Endothelial cell of umbilical vein (primary cell): ENCODE data around the gene FIS1.

Experiments
- EZH2 ChIP-seq: IDR thresholded peaks from 2 replicates; pipeline ENCODE4 v1.6.1; 2012; ENCODE audit warnings: borderline replicate concordance, low read depth, mild to moderate bottlenecking, moderate library complexity, low read length, inconsistent platforms; ENCODE audit not compliant: severe bottlenecking
- FOS ChIP-seq: IDR thresholded peaks from 2 replicates; pipeline ENCODE4 v1.6.1; 2011; ENCODE audit warnings: mild to moderate bottlenecking, low read length, moderate library complexity, borderline replicate concordance; ENCODE audit not compliant: insufficient read depth
- GATA2 ChIP-seq: IDR thresholded peaks from 2 replicates; pipeline ENCODE4 v1.7.0; 2011; ENCODE audit warnings: low read depth, mild to moderate bottlenecking, moderate library complexity, mixed read lengths, low read length; ENCODE audit not compliant: insufficient read length, insufficient read depth
- JUN ChIP-seq: IDR thresholded peaks from 2 replicates; pipeline ENCODE4 v1.6.1; 2011; ENCODE audit warnings: borderline replicate concordance, low read depth; ENCODE audit not compliant: insufficient read length, insufficient read depth
- MYC ChIP-seq: IDR thresholded peaks from one replicate; pipeline ENCODE4 v1.6.1; 2011; ENCODE audit warnings: mild to moderate bottlenecking, low read depth, low read length
- POLR2A ChIP-seq: IDR thresholded peaks from 2 replicates; pipeline ENCODE4 v1.6.1; 2012; ENCODE audit warnings: low read depth, mild to moderate bottlenecking, control low read depth, low read length
- POLR2AphosphoS5 ChIP-seq: IDR thresholded peaks from 2 replicates; pipeline ENCODE4 v1.6.1; 2012; ENCODE audit warnings: low read depth, mild to moderate bottlenecking, control low read depth, low read length, moderate library complexity; ENCODE audit not compliant: insufficient read depth
- TF ChIP-seq, protein P1 (sequence below), 2 donors: IDR thresholded peaks; 1 replicate in 1 of 2; 2 replicates in 1 of 2; pipeline ENCODE4 v1.5.1; 2011; ENCODE audit warnings: low read length in 2 of 2, mild to moderate bottlenecking in 2 of 2, moderate library complexity in 2 of 2, control low read depth in 1 of 2, inconsistent platforms in 1 of 2, low read depth in 1 of 2; ENCODE audit not compliant: insufficient read depth in 1 of 2; ENCODE audit errors: extremely low read depth in 1 of 2
- TF ChIP-seq, protein P2 (sequence below): IDR thresholded peaks from 2 replicates; pipeline ENCODE4 v1.6.1; 2011; ENCODE audit not compliant: insufficient read depth, insufficient read length

DNA sequence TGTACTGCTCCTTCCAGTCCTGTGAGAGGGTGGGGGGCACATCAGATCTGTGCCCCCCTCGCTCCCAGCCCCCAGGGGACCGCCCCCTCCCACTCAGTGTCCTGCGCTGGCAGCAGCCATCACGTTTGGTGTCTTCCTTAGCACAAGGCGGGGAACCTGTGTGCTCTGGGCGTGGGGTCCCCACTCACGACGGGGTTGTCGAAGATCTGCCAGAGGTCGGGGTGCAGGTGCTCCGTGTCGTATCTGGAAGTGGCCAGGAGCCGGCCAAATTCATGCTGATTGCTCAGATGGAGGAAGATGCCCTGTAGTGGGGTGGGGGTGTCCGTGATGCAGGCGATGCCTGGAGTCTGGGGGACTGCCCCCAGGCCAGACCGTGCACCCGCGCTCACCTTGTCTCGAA is 34.7 kb downstream of the FIS1 start:
- TF ChIP-seq, protein P1, sequence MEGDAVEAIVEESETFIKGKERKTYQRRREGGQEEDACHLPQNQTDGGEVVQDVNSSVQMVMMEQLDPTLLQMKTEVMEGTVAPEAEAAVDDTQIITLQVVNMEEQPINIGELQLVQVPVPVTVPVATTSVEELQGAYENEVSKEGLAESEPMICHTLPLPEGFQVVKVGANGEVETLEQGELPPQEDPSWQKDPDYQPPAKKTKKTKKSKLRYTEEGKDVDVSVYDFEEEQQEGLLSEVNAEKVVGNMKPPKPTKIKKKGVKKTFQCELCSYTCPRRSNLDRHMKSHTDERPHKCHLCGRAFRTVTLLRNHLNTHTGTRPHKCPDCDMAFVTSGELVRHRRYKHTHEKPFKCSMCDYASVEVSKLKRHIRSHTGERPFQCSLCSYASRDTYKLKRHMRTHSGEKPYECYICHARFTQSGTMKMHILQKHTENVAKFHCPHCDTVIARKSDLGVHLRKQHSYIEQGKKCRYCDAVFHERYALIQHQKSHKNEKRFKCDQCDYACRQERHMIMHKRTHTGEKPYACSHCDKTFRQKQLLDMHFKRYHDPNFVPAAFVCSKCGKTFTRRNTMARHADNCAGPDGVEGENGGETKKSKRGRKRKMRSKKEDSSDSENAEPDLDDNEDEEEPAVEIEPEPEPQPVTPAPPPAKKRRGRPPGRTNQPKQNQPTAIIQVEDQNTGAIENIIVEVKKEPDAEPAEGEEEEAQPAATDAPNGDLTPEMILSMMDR (IDR thresholded peaks at IDR 0.05; ENCODE audit: extremely low read depth in 1 of 2, insufficient read depth in 1 of 2, low read depth in 1 of 2, low read length in 2 of 2): no peak
- TF ChIP-seq POLR2AphosphoS5 (no peak), EZH2 (no peak), POLR2A (no peak), MYC (no peak), JUN (no peak), GATA2 (no peak), FOS (no peak)
- TF ChIP-seq, protein P2, sequence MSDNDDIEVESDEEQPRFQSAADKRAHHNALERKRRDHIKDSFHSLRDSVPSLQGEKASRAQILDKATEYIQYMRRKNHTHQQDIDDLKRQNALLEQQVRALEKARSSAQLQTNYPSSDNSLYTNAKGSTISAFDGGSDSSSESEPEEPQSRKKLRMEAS: no peak
